ENCODE results near the gene RASGRP4.

Gene RASGRP4

DNA sequence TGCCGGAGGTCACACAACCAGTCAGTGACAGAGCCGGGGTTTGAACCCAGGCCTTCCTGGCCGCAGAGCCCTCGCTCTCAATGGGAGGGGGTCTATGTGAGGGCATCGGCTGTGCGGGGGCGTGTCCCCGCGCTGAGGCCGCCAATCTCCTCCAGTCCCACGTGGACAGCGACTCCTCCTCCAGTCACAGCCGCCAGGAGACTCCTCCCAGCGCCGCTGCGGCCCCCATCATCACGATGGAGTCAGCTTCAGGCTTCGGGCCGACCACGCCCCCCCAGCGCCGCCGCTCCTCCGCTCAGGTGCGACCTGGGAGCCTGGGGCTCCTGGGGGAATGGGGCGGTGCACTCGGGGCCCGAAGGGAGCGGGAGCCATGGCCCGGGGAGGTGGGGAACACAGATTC, 31.5 kb downstream of the RASGRP4 start:
- peak overlapping the region; percentile 12 for H3K4me3 ChIP-seq (ENCODE audit: low read depth, low read length)
- H3K27me3 ChIP-seq (replicated peaks): no peaks in the 10 kb centered on the region
- peaks cover 13% of the 10 kb centered on the region for H3K36me3 ChIP-seq (replicated peaks)
- no peak for TF ChIP-seq CTCF (IDR thresholded peaks at IDR 0.05; ENCODE audit: low read depth, low read length, missing control alignments)
- DNase-seq: peak; percentile 25
- in situ Hi-C loops (cut with HindIII; ENCODE audit: low pct_ligation_motif_present, low sequenced_read_pairs): no loop called here
- H3K27ac ChIP-seq: no peak overlapping the region

DNA sequence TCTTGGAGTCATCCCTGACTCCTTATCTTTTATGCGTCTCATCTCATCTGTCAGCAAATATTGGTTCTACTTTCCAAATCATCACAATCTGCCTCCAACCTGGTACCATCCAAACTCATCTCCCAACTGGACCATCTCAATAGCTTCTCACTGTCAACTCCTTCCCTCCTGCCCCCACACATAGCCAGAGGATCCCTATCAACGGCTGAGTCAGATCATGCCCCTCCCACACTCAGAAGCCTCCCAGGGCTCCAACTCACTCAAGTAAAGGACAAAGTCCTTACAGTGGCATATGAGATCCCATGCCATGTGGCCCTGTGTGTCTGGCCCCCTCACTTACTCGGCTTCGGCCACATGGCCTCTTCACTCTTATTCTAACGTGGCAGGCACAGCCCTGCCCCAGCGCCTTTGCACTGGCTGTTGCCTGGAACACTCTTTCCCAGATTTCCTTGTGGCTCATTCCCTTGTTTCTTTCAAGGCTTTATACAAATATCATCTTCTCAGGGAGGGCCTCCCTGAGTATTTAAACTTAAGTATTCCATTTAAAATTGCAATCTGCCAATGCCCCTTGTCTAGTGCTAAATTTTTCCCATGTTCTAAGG, 33.2 kb downstream of the RASGRP4 start:
- peak; percentile 69 for DNase-seq
- TF ChIP-seq CTCF (IDR thresholded peaks at IDR 0.05; ENCODE audit: low read depth, low read length, missing control alignments): no peak
- Histone ChIP-seq H3K27ac (no peak overlapping the region), H3K27me3 (replicated peaks) (no peaks in the 10 kb centered on the region), H3K36me3 (replicated peaks) (peaks cover 13% of the 10 kb centered on the region), H3K4me3 (ENCODE audit: low read depth, low read length) (no peak overlapping the region)
- in situ Hi-C loops (cut with HindIII; ENCODE audit: low pct_ligation_motif_present, low sequenced_read_pairs): no loop called here

GRCh38 chr19:38391911-38392464, 34.0 kb downstream of the RASGRP4 start:
- in situ Hi-C loops (cut with HindIII; ENCODE audit: low pct_ligation_motif_present, low sequenced_read_pairs): no loop called here
- Histone ChIP-seq H3K27ac (no peak overlapping the region), H3K27me3 (replicated peaks) (no peaks in the 10 kb centered on the region), H3K36me3 (replicated peaks) (peaks cover 13% of the 10 kb centered on the region), H3K4me3 (ENCODE audit: low read depth, low read length) (no peak overlapping the region)
- DNase-seq: no peak
- TF ChIP-seq CTCF (IDR thresholded peaks at IDR 0.05; ENCODE audit: low read depth, low read length, missing control alignments): no peak

DNA sequence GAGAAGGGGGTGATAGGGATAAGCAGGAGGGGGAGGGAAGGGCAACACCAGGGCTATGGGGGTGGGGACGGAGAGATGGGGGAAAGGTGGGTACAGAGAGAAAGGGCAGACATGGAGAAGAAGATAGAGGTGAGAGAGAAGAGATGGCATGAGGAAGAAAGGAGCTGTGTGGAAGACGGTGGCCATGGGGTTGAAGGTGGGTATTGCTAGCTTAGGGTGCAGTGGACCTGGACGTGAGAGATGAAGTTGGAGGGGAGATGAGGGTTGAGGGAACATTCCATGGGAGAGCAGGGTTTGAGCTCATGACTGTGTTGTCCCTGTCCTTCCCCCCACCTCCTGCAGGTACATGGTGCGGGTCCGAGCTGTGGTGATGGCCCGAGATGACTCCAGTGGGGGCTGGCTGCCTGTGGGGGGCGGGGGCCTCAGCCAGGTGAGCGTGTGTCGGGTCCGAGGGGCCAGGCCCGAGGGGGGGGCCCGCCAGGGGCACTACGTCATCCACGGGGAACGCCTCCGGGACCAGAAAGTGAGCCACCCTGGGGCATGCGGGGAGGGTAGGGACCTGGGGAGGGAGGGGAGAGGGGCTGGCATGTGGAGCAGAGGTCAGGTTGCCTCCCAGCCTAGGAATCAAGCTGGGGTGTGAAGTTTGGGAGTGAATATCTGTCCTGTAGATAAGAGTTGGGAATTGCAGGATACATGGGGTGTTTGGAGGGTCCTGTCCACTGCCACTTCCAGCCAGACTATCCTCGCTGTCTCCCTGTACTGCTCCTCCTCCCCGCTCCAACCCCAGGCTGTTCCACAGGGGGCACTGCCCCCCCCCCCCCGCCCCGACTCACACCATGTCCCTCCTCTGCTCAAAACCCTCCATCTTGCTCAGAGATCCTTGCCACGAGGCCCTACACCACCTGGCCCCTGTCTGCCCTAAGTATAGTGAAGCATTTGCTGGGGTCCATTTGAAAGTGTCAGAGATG, 35.8 kb downstream of the RASGRP4 start:
- Histone ChIP-seq H3K27me3 (replicated peaks) (no peaks in the 10 kb centered on the region), H3K27ac (no peak overlapping the region), H3K4me3 (ENCODE audit: low read depth, low read length) (peak overlapping the region; percentile 77), H3K36me3 (replicated peaks) (peaks cover 15% of the 10 kb centered on the region)
- no peak for DNase-seq
- in situ Hi-C loops (cut with HindIII; ENCODE audit: low pct_ligation_motif_present, low sequenced_read_pairs): no loop called here
- no peak for TF ChIP-seq CTCF (IDR thresholded peaks at IDR 0.05; ENCODE audit: low read depth, low read length, missing control alignments)

- Histone ChIP-seq H3K27me3 (replicated peaks) (no peaks in the 10 kb centered on the region), H3K4me3 (ENCODE audit: low read depth, low read length) (peak overlapping the region; percentile 77), H3K27ac (peak overlapping the region; percentile 35), H3K36me3 (replicated peaks) (peaks cover 20% of the 10 kb centered on the region)
- in situ Hi-C loops (cut with HindIII; ENCODE audit: low pct_ligation_motif_present, low sequenced_read_pairs): no loop called here
- no peak for TF ChIP-seq CTCF (IDR thresholded peaks at IDR 0.05; ENCODE audit: low read depth, low read length, missing control alignments)
- peak; percentile 72 for DNase-seq
These were observed 36.7 kb downstream of the RASGRP4 start for GRCh38 chr19:38389101-38389925.

Measured in brain microvascular endothelial cell (primary cell).